ENCODE data around the gene RPL11.
"Not testable (repeated sequence)": the region's sequence is repeated elsewhere in the genome, so short reads cannot be mapped to it uniquely, and the experiment has no call there.

RPL11 gene

GRCh38 chr1:23685197-23685596 is 6.4 kb upstream of the RPL11 start:
- DNase-seq (ENCODE audit: low spot score) = not testable (repeated sequence)

GRCh38 chr1:23687680-23688079 is 3.9 kb upstream of the RPL11 start:
- DNase-seq (ENCODE audit: low spot score) = not testable (repeated sequence)

GRCh38 chr1:23688281-23688680 is 3.3 kb upstream of the RPL11 start:
- DNase-seq (ENCODE audit: low spot score) = not testable (repeated sequence)

- DNase-seq (ENCODE audit: low spot score) = no peak
Measured at GRCh38 chr1:23692308-23692871, 784 bp downstream of the RPL11 start.

GRCh38 chr1:23693599-23693998 is 2.0 kb downstream of the RPL11 start:
- no peak for DNase-seq (ENCODE audit: low spot score)

- DNase-seq (ENCODE audit: low spot score) = no peak
Measured at GRCh38 chr1:23694371-23694770, 2.8 kb downstream of the RPL11 start.

GRCh38 chr1:23695667-23696066 is 4.1 kb downstream of the RPL11 start:
- no peak for DNase-seq (ENCODE audit: low spot score)

GRCh38 chr1:23696335-23696989 is 4.9 kb downstream of the RPL11 start:
- no peak for DNase-seq (ENCODE audit: low spot score)

- no peak for DNase-seq (ENCODE audit: low spot score)
Measured at GRCh38 chr1:23698466-23698865, 6.9 kb downstream of the RPL11 start.

- no peak for DNase-seq (ENCODE audit: low spot score)
Measured at GRCh38 chr1:23699280-23700179, 7.9 kb downstream of the RPL11 start.

GRCh38 chr1:23701310-23701709 is 9.7 kb downstream of the RPL11 start:
- DNase-seq (ENCODE audit: low spot score) = no peak

GRCh38 chr1:23701996-23702395 is 10.4 kb downstream of the RPL11 start:
- no peak for DNase-seq (ENCODE audit: low spot score)

GRCh38 chr1:23704834-23705495 is 13.4 kb downstream of the RPL11 start:
- no peak for DNase-seq (ENCODE audit: low spot score)

GRCh38 chr1:23709229-23709628 is 17.6 kb downstream of the RPL11 start:
- no peak for DNase-seq (ENCODE audit: low spot score)

- no peak for DNase-seq (ENCODE audit: low spot score)
Measured at GRCh38 chr1:23718482-23718881, 26.9 kb downstream of the RPL11 start.

GRCh38 chr1:23719162-23719820 is 27.7 kb downstream of the RPL11 start:
- DNase-seq (ENCODE audit: low spot score) = no peak

GRCh38 chr1:23720256-23720995 is 28.8 kb downstream of the RPL11 start:
- DNase-seq (ENCODE audit: low spot score) = no peak

GRCh38 chr1:23722652-23723051 is 31.0 kb downstream of the RPL11 start:
- no peak for DNase-seq (ENCODE audit: low spot score)

- no peak for DNase-seq (ENCODE audit: low spot score)
Measured at GRCh38 chr1:23726686-23727085, 35.1 kb downstream of the RPL11 start.

GRCh38 chr1:23727362-23727811 is 35.8 kb downstream of the RPL11 start:
- DNase-seq (ENCODE audit: low spot score) = no peak
